ENCODE data around the gene FGFBP1. TPM values are rescaled to one million over a fixed set of nuclear protein-coding genes. Genes with fewer than 3 reads are reported as not detected.

FGFBP1 gene
- total RNA-seq, 2 experiments from 2014 or later, result not detected

GRCh38 chr4:15963576-15963975, 25.0 kb upstream of the FGFBP1 start:
- CTCF ChIA-PET, result interaction anchor here (0.7 to 3.7 kb wide), 9 partner anchors 8 to 232 kb away, joined by 3 to 26 read pairs (median 5); no protein-coding TSS in a partner anchor
- ATAC-seq (peak; percentile 86), DNase-seq (peak; percentile 79)
- POLR2A ChIA-PET, result no interaction called here
- H3K36me3 Mint-ChIP-seq (ENCODE audit: low read depth), result no peaks in the 10 kb centered on the region
- peaks cover 23% of the 10 kb centered on the region for H3K4me1 Mint-ChIP-seq
- peaks cover 2% of the 10 kb centered on the region for H3K27me3 Mint-ChIP-seq
- intact Hi-C loops (cut with DNase I, micrococcal nuclease), result loop anchor here (1.0 to 5.0 kb wide), 3 partner anchors 38 to 301 kb away; no protein-coding TSS in a partner anchor
- H3K9me3 Mint-ChIP-seq (ENCODE audit: low read depth), result no peaks in the 10 kb centered on the region
- no peak overlapping the region for H3K4me3 Mint-ChIP-seq
- H3K27ac Mint-ChIP-seq, result peak overlapping the region; percentile 59

- peak within 1 kb of the TSS; percentile 13 for H3K4me3 Mint-ChIP-seq
- H3K27me3 Mint-ChIP-seq, result peaks cover 2% of the 10 kb centered on the region
- ATAC-seq (peak; percentile 85), DNase-seq (peak; percentile 85)
- peaks cover 23% of the 10 kb centered on the region for H3K4me1 Mint-ChIP-seq
- ChIA-PET CTCF (interaction anchor here (0.7 to 3.7 kb wide), 10 partner anchors 28 to 302 kb away, joined by 3 to 26 read pairs (median 5); no protein-coding TSS in a partner anchor), POLR2A (no interaction called here)
- H3K36me3 Mint-ChIP-seq (ENCODE audit: low read depth), result no peaks in the 10 kb centered on the region
- peak within 1 kb of the TSS; percentile 59 for H3K27ac Mint-ChIP-seq
- intact Hi-C loops (cut with DNase I, micrococcal nuclease), result loop anchor here (1.0 to 5.0 kb wide), 3 partner anchors 38 to 302 kb away; no protein-coding TSS in a partner anchor
- no peaks in the 10 kb centered on the region for H3K9me3 Mint-ChIP-seq (ENCODE audit: low read depth)
Observed at GRCh38 chr4:15963001-15963451, 24.5 kb upstream of the FGFBP1 start, which contains the start of gene FGFBP2. FGFBP2 (minus strand) TSS chr4:15963175; CDS start chr4:15963129, 46 bp downstream.

- POLR2A ChIA-PET, result no interaction called here
- Mint-ChIP-seq H3K4me1 (peaks cover 23% of the 10 kb centered on the region), H3K36me3 (ENCODE audit: low read depth) (no peaks in the 10 kb centered on the region), H3K27ac (no peak overlapping the region), H3K27me3 (peaks cover 2% of the 10 kb centered on the region), H3K9me3 (ENCODE audit: low read depth) (no peaks in the 10 kb centered on the region), H3K4me3 (peak overlapping the region; percentile 21)
- DNase-seq, result peak; percentile 34
- CTCF ChIA-PET, result interaction anchor here (0.6 to 3.7 kb wide), 6 partner anchors 8 to 303 kb away, joined by 3 to 26 read pairs (median 4); no protein-coding TSS in a partner anchor
- ATAC-seq, result no peak
- intact Hi-C loops (cut with DNase I, micrococcal nuclease), result loop anchor here in 1 of 2 experiments (2.0 to 5.0 kb wide), 2 partner anchors 60 to 303 kb away; no protein-coding TSS in a partner anchor
Observed at GRCh38 chr4:15961781-15962510, 23.4 kb upstream of the FGFBP1 start.

- Mint-ChIP-seq H3K27ac (no peak overlapping the region), H3K9me3 (ENCODE audit: low read depth) (no peaks in the 10 kb centered on the region), H3K27me3 (no peaks in the 10 kb centered on the region), H3K36me3 (ENCODE audit: low read depth) (no peaks in the 10 kb centered on the region), H3K4me3 (no peak overlapping the region), H3K4me1 (peaks cover 20% of the 10 kb centered on the region)
- CTCF ChIA-PET, result interaction anchor here (0.7 to 1.5 kb wide), 5 partner anchors 16 to 153 kb away, joined by 3 to 8 read pairs (median 4); no protein-coding TSS in a partner anchor
- DNase-seq (peak; percentile 40), ATAC-seq (peak; percentile 25)
- intact Hi-C loops (cut with DNase I, micrococcal nuclease), result no loop called here
- POLR2A ChIA-PET, result no interaction called here
Observed at GRCh38 chr4:15958562-15958961, 20.0 kb upstream of the FGFBP1 start.

- H3K9me3 Mint-ChIP-seq (ENCODE audit: low read depth), result no peaks in the 10 kb centered on the region
- ChIA-PET POLR2A (interaction anchor here (0.6 kb wide), 1 partner anchor 151 kb away, joined by 3 read pairs; no protein-coding TSS in a partner anchor), CTCF (interaction anchor here (0.5 to 3.0 kb wide), 40 partner anchors 8 to 1962 kb away, joined by 3 to 72 read pairs (median 4); partner anchors contain the start of gene FGFBP1)
- peaks cover 5% of the 10 kb centered on the region for H3K4me1 Mint-ChIP-seq
- H3K36me3 Mint-ChIP-seq (ENCODE audit: low read depth), result no peaks in the 10 kb centered on the region
- intact Hi-C loops (cut with DNase I, micrococcal nuclease), result loop anchor here (1.0 to 2.0 kb wide), 6 partner anchors 44 to 725 kb away; no protein-coding TSS in a partner anchor
- H3K27me3 Mint-ChIP-seq, result no peaks in the 10 kb centered on the region
- H3K27ac Mint-ChIP-seq, result no peak overlapping the region
- no peak overlapping the region for H3K4me3 Mint-ChIP-seq
- ATAC-seq (peak; percentile 93), DNase-seq (peak; percentile 92)
Observed at GRCh38 chr4:15956179-15956850, 17.8 kb upstream of the FGFBP1 start.

GRCh38 chr4:15955670-15956069, 17.1 kb upstream of the FGFBP1 start:
- H3K27ac Mint-ChIP-seq, result no peak overlapping the region
- H3K4me3 Mint-ChIP-seq, result no peak overlapping the region
- H3K9me3 Mint-ChIP-seq (ENCODE audit: low read depth), result no peaks in the 10 kb centered on the region
- ChIA-PET POLR2A (no interaction called here), CTCF (interaction anchor here (0.5 to 3.0 kb wide), 39 partner anchors 8 to 1961 kb away, joined by 3 to 72 read pairs (median 4); partner anchors contain the start of gene FGFBP1)
- intact Hi-C loops (cut with DNase I, micrococcal nuclease), result loop anchor here (1.0 to 2.0 kb wide), 6 partner anchors 43 to 724 kb away; no protein-coding TSS in a partner anchor
- DNase-seq, result no peak
- peaks cover 5% of the 10 kb centered on the region for H3K4me1 Mint-ChIP-seq
- no peaks in the 10 kb centered on the region for H3K27me3 Mint-ChIP-seq
- no peak for ATAC-seq
- no peaks in the 10 kb centered on the region for H3K36me3 Mint-ChIP-seq (ENCODE audit: low read depth)

- POLR2A ChIA-PET, result interaction anchor here (0.8 kb wide), 1 partner anchor 11 kb away, joined by 4 read pairs; no protein-coding TSS in a partner anchor
- intact Hi-C loops (cut with DNase I, micrococcal nuclease), result no loop called here
Observed at GRCh38 chr4:15953625-15954024, 15.1 kb upstream of the FGFBP1 start.

GRCh38 chr4:15951781-15952180, 13.2 kb upstream of the FGFBP1 start:
- intact Hi-C loops (cut with DNase I, micrococcal nuclease), result no loop called here
- no peak for ATAC-seq
- ChIA-PET POLR2A (no interaction called here), CTCF (interaction anchor here (2.5 kb wide), 1 partner anchor 69 kb away, joined by 22 read pairs; no protein-coding TSS in a partner anchor)
- Mint-ChIP-seq H3K27me3 (no peaks in the 10 kb centered on the region), H3K36me3 (ENCODE audit: low read depth) (no peaks in the 10 kb centered on the region), H3K9me3 (ENCODE audit: low read depth) (no peaks in the 10 kb centered on the region), H3K4me1 (peaks cover 3% of the 10 kb centered on the region), H3K27ac (no peak overlapping the region), H3K4me3 (no peak overlapping the region)
- DNase-seq, result no peak

More at GRCh38 chr4:15953625-15954024, 15.1 kb upstream of the FGFBP1 start:
- no peaks in the 10 kb centered on the region for H3K9me3 Mint-ChIP-seq (ENCODE audit: low read depth)
- DNase-seq, result no peak
- no peak overlapping the region for H3K27ac Mint-ChIP-seq
- H3K4me1 Mint-ChIP-seq, result peaks cover 3% of the 10 kb centered on the region
- H3K4me3 Mint-ChIP-seq, result no peak overlapping the region
- no peaks in the 10 kb centered on the region for H3K27me3 Mint-ChIP-seq
- no peaks in the 10 kb centered on the region for H3K36me3 Mint-ChIP-seq (ENCODE audit: low read depth)
- CTCF ChIA-PET, result interaction anchor here (0.6 to 2.5 kb wide), 5 partner anchors 8 to 146 kb away, joined by 3 to 22 read pairs (median 3); no protein-coding TSS in a partner anchor
- no peak for ATAC-seq

- no peaks in the 10 kb centered on the region for H3K9me3 Mint-ChIP-seq (ENCODE audit: low read depth)
- no peaks in the 10 kb centered on the region for H3K27me3 Mint-ChIP-seq
- ATAC-seq (no peak), DNase-seq (no peak)
- ChIA-PET CTCF (interaction anchor here (0.5 to 1.6 kb wide), 3 partner anchors 25 to 132 kb away, joined by 3 to 5 read pairs (median 4); no protein-coding TSS in a partner anchor), POLR2A (no interaction called here)
- no peak overlapping the region for H3K4me3 Mint-ChIP-seq
- no peaks in the 10 kb centered on the region for H3K36me3 Mint-ChIP-seq (ENCODE audit: low read depth)
- intact Hi-C loops (cut with DNase I, micrococcal nuclease), result no loop called here
- no peaks in the 10 kb centered on the region for H3K4me1 Mint-ChIP-seq
- H3K27ac Mint-ChIP-seq, result no peak overlapping the region
Observed at GRCh38 chr4:15948826-15949225, 10.3 kb upstream of the FGFBP1 start.

- Mint-ChIP-seq H3K4me3 (no peak overlapping the region), H3K9me3 (ENCODE audit: low read depth) (no peaks in the 10 kb centered on the region), H3K36me3 (ENCODE audit: low read depth) (no peaks in the 10 kb centered on the region), H3K4me1 (no peaks in the 10 kb centered on the region), H3K27ac (no peak overlapping the region), H3K27me3 (no peaks in the 10 kb centered on the region)
- POLR2A ChIA-PET, result no interaction called here
- CTCF ChIA-PET, result interaction anchor here (1.1 to 1.4 kb wide), 2 partner anchors 8 to 65 kb away, joined by 4 to 6 read pairs; no protein-coding TSS in a partner anchor
- intact Hi-C loops (cut with DNase I, micrococcal nuclease), result no loop called here
- ATAC-seq (no peak), DNase-seq (no peak)
Observed at GRCh38 chr4:15947684-15948083, 9.1 kb upstream of the FGFBP1 start.

- CTCF ChIA-PET, result interaction anchor here (0.6 kb wide), 1 partner anchor 215 kb away, joined by 3 read pairs; no protein-coding TSS in a partner anchor
- H3K27me3 Mint-ChIP-seq, result peaks cover under 1% of the 10 kb centered on the region
- H3K4me3 Mint-ChIP-seq, result no peak overlapping the region
- H3K27ac Mint-ChIP-seq, result no peak overlapping the region
- ATAC-seq (no peak), DNase-seq (no peak)
- intact Hi-C loops (cut with DNase I, micrococcal nuclease), result no loop called here
- H3K36me3 Mint-ChIP-seq (ENCODE audit: low read depth), result no peaks in the 10 kb centered on the region
- H3K4me1 Mint-ChIP-seq, result no peaks in the 10 kb centered on the region
- no peaks in the 10 kb centered on the region for H3K9me3 Mint-ChIP-seq (ENCODE audit: low read depth)
- POLR2A ChIA-PET, result no interaction called here
Observed at GRCh38 chr4:15945516-15945915, 7.0 kb upstream of the FGFBP1 start.
